ENCODE measurements around the gene FLNB. TPM values are rescaled to one million over a fixed set of nuclear protein-coding genes. Genes with fewer than 3 reads are reported as not detected.

Gene FLNB
- total RNA-seq, 1 donor from 2014 or later: 216 TPM

GRCh38 chr3:58192069-58192468 lies 183.8 kb downstream of the FLNB start:
- no peak overlapping the region for H3K4me3 Mint-ChIP-seq (ENCODE audit: unreplicated experiment)
- DNase-seq (ENCODE audit: low spot score): no peak
- TF ChIP-seq, protein P1, sequence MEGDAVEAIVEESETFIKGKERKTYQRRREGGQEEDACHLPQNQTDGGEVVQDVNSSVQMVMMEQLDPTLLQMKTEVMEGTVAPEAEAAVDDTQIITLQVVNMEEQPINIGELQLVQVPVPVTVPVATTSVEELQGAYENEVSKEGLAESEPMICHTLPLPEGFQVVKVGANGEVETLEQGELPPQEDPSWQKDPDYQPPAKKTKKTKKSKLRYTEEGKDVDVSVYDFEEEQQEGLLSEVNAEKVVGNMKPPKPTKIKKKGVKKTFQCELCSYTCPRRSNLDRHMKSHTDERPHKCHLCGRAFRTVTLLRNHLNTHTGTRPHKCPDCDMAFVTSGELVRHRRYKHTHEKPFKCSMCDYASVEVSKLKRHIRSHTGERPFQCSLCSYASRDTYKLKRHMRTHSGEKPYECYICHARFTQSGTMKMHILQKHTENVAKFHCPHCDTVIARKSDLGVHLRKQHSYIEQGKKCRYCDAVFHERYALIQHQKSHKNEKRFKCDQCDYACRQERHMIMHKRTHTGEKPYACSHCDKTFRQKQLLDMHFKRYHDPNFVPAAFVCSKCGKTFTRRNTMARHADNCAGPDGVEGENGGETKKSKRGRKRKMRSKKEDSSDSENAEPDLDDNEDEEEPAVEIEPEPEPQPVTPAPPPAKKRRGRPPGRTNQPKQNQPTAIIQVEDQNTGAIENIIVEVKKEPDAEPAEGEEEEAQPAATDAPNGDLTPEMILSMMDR (IDR thresholded peaks at IDR 0.05; ENCODE audit: unreplicated experiment): no peak
- H3K27me3 Mint-ChIP-seq (ENCODE audit: unreplicated experiment): peaks cover 6% of the 10 kb centered on the region
- no peaks in the 10 kb centered on the region for H3K9me3 Mint-ChIP-seq (ENCODE audit: unreplicated experiment)
- H3K36me3 Mint-ChIP-seq (ENCODE audit: low read depth, unreplicated experiment): no peaks in the 10 kb centered on the region
- no peak overlapping the region for H3K27ac Mint-ChIP-seq (ENCODE audit: unreplicated experiment)
- H3K4me1 Mint-ChIP-seq (ENCODE audit: unreplicated experiment): peaks cover 21% of the 10 kb centered on the region

DNA sequence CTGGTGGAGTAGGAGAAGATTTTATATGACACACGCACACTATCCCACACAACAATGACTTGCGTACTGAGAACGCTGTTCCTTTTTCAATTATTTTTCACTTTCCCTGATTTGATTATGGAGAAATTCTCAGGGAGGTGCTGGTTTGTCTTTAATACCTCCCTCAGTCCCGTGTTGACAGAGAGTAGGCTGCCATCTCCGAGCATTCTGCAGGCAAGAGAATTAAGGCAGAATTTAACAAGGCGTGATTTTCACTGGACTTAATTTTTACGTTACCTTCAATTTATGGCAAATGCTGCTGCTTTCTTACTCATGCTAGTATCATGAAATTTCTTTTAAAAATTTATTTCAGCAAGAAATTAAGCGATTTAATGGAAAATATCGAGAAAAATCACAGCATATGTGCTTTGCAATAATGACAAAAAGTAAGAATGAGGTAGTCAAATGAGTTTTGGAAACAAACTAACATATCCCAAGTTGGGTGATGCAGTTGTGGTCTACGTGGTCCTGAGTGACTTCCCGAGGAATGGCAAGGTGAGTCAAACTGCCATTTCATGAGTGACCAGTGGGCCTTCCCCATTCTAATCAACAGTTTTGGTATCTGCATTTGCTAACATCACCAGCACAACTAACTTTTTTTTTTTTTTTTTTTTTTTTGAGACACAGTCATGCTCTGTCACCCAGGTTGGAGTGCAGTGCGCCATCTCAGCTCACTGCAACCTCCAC lies 185.6 kb downstream of the FLNB start:
- TF ChIP-seq, protein P1 (IDR thresholded peaks at IDR 0.05; ENCODE audit: unreplicated experiment): no peak
- peak overlapping the region; percentile 30 for H3K27ac Mint-ChIP-seq (ENCODE audit: unreplicated experiment)
- no peaks in the 10 kb centered on the region for H3K9me3 Mint-ChIP-seq (ENCODE audit: unreplicated experiment)
- H3K4me1 Mint-ChIP-seq (ENCODE audit: unreplicated experiment): peaks cover 28% of the 10 kb centered on the region
- peaks cover 4% of the 10 kb centered on the region for H3K27me3 Mint-ChIP-seq (ENCODE audit: unreplicated experiment)
- no peaks in the 10 kb centered on the region for H3K36me3 Mint-ChIP-seq (ENCODE audit: low read depth, unreplicated experiment)
- H3K4me3 Mint-ChIP-seq (ENCODE audit: unreplicated experiment): no peak overlapping the region
- DNase-seq (ENCODE audit: low spot score): no peak

GRCh38 chr3:58197588-58197987 lies 189.4 kb downstream of the FLNB start:
- H3K27ac Mint-ChIP-seq (ENCODE audit: unreplicated experiment): no peak overlapping the region

GRCh38 chr3:58198362-58198761 lies 190.1 kb downstream of the FLNB start:
- Mint-ChIP-seq H3K4me3 (ENCODE audit: unreplicated experiment) (peak overlapping the region; percentile 59), H3K27ac (ENCODE audit: unreplicated experiment) (peak overlapping the region; percentile 96), H3K9me3 (ENCODE audit: unreplicated experiment) (no peaks in the 10 kb centered on the region), H3K4me1 (ENCODE audit: unreplicated experiment) (peaks cover 32% of the 10 kb centered on the region), H3K27me3 (ENCODE audit: unreplicated experiment) (peaks cover 1% of the 10 kb centered on the region), H3K36me3 (ENCODE audit: low read depth, unreplicated experiment) (peaks cover 4% of the 10 kb centered on the region)
- TF ChIP-seq, protein P1 (IDR thresholded peaks at IDR 0.05; ENCODE audit: unreplicated experiment): no peak
- DNase-seq (ENCODE audit: low spot score): no peak

More at GRCh38 chr3:58197588-58197987, 189.4 kb downstream of the FLNB start:
- Mint-ChIP-seq H3K27me3 (ENCODE audit: unreplicated experiment) (no peaks in the 10 kb centered on the region), H3K36me3 (ENCODE audit: low read depth, unreplicated experiment) (no peaks in the 10 kb centered on the region), H3K4me1 (ENCODE audit: unreplicated experiment) (peaks cover 28% of the 10 kb centered on the region), H3K9me3 (ENCODE audit: unreplicated experiment) (no peaks in the 10 kb centered on the region), H3K4me3 (ENCODE audit: unreplicated experiment) (no peak overlapping the region)
- DNase-seq (ENCODE audit: low spot score): no peak
- TF ChIP-seq, protein P1 (IDR thresholded peaks at IDR 0.05; ENCODE audit: unreplicated experiment): no peak

DNA sequence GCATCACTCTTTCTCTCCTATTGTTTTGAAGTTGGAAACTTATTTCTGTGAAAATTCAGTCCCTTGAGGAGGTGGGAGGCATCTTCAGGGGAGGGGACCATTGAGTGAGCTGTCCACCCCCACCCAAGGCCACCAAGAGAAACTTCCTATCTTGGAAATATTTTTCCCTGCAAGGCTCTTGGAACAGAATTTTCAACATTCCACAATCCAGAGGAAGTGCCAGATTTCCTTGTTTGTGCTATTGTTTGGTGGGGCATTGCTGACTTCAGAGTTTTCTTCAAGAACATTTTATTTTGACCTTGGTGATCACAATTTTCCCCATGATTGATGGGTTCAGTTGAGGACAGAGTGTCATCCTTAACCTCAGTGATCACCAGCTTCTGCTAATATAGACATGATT lies 190.6 kb downstream of the FLNB start:
- Mint-ChIP-seq H3K4me3 (ENCODE audit: unreplicated experiment) (peak overlapping the region; percentile 59), H3K9me3 (ENCODE audit: unreplicated experiment) (no peaks in the 10 kb centered on the region), H3K27me3 (ENCODE audit: unreplicated experiment) (peaks cover 1% of the 10 kb centered on the region), H3K27ac (ENCODE audit: unreplicated experiment) (peak overlapping the region; percentile 96), H3K36me3 (ENCODE audit: low read depth, unreplicated experiment) (peaks cover 4% of the 10 kb centered on the region), H3K4me1 (ENCODE audit: unreplicated experiment) (peaks cover 32% of the 10 kb centered on the region)
- TF ChIP-seq, protein P1 (IDR thresholded peaks at IDR 0.05; ENCODE audit: unreplicated experiment): no peak
- DNase-seq (ENCODE audit: low spot score): no peak

All from endothelial cell (in vitro differentiated cells).